BE2C (cell line): ENCODE measurements around the gene NTNG2.

Experiments used
- DNase-seq: peaks from one replicate; pipeline ENCODE4 v3.0.0-alpha.2; 2020
- H3K27me3 ChIP-seq: fragments of 250-450 bp; sonication (Bioruptor Pico); 2 replicates; pipeline ENCODE4 v1.5.1; 2020; ENCODE audit warnings: mild to moderate bottlenecking
- H3K36me3 ChIP-seq: fragments of 250-450 bp; sonication (Bioruptor Pico); 2 replicates; pipeline ENCODE4 v1.5.1; 2020; ENCODE audit warnings: mild to moderate bottlenecking
- H3K4me1 ChIP-seq: fragments of 250-450 bp; sonication (Bioruptor Pico); 2 replicates; pipeline ENCODE4 v1.5.1; 2020
- H3K4me3 ChIP-seq: 2 replicates; pipeline ENCODE4 v1.5.1; 2011; ENCODE audit warnings: low read depth, low read length
- H3K9me3 ChIP-seq: fragments of 250-450 bp; sonication (Bioruptor Pico); 2 replicates; pipeline ENCODE4 v1.5.1; 2020
- TF ChIP-seq, protein P1 (sequence below): IDR thresholded peaks from 2 replicates; pipeline ENCODE4 v1.5.1; 2012; ENCODE audit warnings: mild to moderate bottlenecking, low read depth, low read length

NTNG2 gene

DNA sequence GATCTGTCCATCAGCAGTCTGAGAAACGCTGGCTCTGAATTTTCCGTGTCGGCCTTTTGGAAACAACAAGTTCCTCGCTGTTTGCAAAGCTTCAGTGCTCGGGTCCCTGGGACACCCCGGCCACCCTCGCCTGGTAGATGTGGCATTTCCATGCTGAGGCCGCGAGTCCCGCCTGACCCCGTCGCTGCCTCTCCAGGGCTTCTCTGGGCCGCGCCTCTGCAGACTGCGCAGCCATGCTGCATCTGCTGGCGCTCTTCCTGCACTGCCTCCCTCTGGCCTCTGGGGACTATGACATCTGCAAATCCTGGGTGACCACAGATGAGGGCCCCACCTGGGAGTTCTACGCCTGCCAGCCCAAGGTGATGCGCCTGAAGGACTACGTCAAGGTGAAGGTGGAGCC is 4.7 kb downstream of the NTNG2 start:
- peaks cover 18% of the 10 kb centered on the region for H3K4me1 ChIP-seq
- no peak for DNase-seq
- TF ChIP-seq, protein P1, sequence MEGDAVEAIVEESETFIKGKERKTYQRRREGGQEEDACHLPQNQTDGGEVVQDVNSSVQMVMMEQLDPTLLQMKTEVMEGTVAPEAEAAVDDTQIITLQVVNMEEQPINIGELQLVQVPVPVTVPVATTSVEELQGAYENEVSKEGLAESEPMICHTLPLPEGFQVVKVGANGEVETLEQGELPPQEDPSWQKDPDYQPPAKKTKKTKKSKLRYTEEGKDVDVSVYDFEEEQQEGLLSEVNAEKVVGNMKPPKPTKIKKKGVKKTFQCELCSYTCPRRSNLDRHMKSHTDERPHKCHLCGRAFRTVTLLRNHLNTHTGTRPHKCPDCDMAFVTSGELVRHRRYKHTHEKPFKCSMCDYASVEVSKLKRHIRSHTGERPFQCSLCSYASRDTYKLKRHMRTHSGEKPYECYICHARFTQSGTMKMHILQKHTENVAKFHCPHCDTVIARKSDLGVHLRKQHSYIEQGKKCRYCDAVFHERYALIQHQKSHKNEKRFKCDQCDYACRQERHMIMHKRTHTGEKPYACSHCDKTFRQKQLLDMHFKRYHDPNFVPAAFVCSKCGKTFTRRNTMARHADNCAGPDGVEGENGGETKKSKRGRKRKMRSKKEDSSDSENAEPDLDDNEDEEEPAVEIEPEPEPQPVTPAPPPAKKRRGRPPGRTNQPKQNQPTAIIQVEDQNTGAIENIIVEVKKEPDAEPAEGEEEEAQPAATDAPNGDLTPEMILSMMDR = peak; percentile 41

GRCh38 chr9:132167192-132167591 is 5.3 kb downstream of the NTNG2 start:
- Histone ChIP-seq H3K36me3 (no peaks in the 10 kb centered on the region), H3K4me3 (no peak overlapping the region), H3K9me3 (no peaks in the 10 kb centered on the region), H3K4me1 (peaks cover 21% of the 10 kb centered on the region), H3K27me3 (peaks cover 45% of the 10 kb centered on the region)
- DNase-seq = no peak
- TF ChIP-seq, protein P1 = no peak

More for the DNA sequence above, 4.7 kb downstream of the NTNG2 start:
- no peaks in the 10 kb centered on the region for H3K9me3 ChIP-seq
- no peak overlapping the region for H3K4me3 ChIP-seq
- H3K27me3 ChIP-seq = peaks cover 51% of the 10 kb centered on the region
- H3K36me3 ChIP-seq = no peaks in the 10 kb centered on the region

- DNase-seq = peak; percentile 91
Observed at GRCh38 chr9:132168347-132168746, 6.5 kb downstream of the NTNG2 start.

DNA sequence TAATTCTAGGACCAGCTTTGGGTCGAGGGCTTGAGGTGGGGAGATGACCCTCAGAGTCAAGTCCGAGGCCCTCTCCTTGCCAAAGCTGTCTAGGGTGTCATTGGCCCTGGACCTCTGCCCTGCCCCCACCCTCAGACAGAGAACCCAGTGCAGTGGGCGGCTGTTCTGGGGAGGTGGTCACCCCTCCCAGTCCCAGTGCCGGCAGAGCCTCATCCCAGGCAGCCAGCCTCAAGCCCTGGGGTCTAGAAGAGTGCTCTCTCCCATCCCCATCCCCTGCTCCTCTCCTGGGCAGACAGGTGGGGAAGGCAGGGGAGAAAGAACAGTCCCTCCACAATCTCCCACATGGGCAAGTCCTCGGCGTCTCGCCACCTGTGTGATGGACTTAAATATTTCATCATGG is 7.0 kb downstream of the NTNG2 start:
- no peak for DNase-seq
- Histone ChIP-seq H3K36me3 (no peaks in the 10 kb centered on the region), H3K4me3 (peak overlapping the region; percentile 9; the same call in 1 of the 2 replicates), H3K9me3 (no peaks in the 10 kb centered on the region), H3K27me3 (peaks cover 29% of the 10 kb centered on the region), H3K4me1 (peaks cover 16% of the 10 kb centered on the region)
- TF ChIP-seq, protein P1 = no peak

More at GRCh38 chr9:132168347-132168746, 6.5 kb downstream of the NTNG2 start:
- H3K27me3 ChIP-seq = peaks cover 34% of the 10 kb centered on the region
- H3K4me3 ChIP-seq = peak overlapping the region; percentile 9; the same call in 1 of the 2 replicates
- H3K36me3 ChIP-seq = no peaks in the 10 kb centered on the region
- TF ChIP-seq, protein P1 = no peak
- H3K9me3 ChIP-seq = no peaks in the 10 kb centered on the region
- peaks cover 16% of the 10 kb centered on the region for H3K4me1 ChIP-seq

DNA sequence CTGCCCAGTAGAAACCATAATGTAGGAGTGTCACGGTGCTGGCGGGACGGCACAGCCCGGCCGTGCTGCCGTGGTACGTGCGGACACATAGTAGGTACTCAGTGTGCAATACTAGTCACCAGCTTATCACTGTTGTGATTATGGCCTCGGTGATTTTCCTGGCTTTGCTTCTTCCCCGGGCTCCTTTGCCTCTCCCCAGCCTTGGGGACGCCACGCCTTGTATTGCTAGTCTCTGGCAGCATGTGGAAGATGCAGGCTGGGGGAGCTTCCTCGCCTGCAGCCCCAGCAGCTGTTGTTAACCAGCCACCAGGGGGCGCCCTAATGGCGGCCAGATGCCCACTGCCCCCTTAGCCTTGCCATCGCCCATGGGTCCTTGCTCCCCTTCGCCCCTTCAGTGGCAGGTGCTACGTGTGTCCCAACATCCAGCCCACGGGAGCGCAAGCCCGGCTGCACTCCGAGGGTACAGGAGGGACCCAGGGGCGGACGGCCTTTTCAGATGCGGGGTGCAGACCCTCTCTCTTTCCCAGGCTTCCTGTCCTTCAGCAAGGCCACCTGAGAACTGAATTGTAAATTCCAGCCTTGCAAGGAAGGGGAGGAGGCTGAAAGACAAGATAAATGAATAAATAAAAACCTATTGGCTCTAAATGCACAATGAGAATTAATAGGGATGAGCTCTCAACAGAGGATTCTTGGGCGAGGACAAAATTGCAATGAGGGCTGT is 8.0 kb downstream of the NTNG2 start:
- H3K4me1 ChIP-seq = peaks cover 16% of the 10 kb centered on the region
- no peaks in the 10 kb centered on the region for H3K9me3 ChIP-seq
- no peaks in the 10 kb centered on the region for H3K36me3 ChIP-seq
- H3K4me3 ChIP-seq = no peak overlapping the region
- peak; percentile 85 for DNase-seq
- TF ChIP-seq, protein P1 = peak; percentile 88
- peaks cover 19% of the 10 kb centered on the region for H3K27me3 ChIP-seq

DNA sequence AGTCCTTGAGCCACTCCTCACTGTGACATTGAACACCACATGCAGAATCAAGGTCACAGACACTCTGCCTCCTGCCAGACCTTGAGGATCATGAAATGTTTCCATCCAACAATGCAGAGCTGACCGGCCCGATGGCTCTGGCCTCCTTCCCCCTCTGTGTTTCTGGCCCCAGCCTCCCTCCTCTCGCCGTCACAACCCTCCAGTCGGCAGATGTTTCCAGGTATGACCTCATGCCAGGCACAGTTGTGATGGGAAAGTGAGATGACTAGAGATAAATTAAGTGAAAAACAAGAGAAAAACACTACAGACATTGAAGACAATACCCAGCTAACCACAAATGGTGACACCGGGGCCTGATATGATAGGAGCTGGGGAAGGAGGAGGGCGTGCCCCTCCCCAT is 9.8 kb downstream of the NTNG2 start:
- TF ChIP-seq, protein P1 = no peak
- peaks cover 16% of the 10 kb centered on the region for H3K4me1 ChIP-seq
- H3K4me3 ChIP-seq = no peak overlapping the region
- H3K9me3 ChIP-seq = no peaks in the 10 kb centered on the region
- H3K27me3 ChIP-seq = peaks cover 4% of the 10 kb centered on the region; the same call in 1 of the 2 replicates
- no peaks in the 10 kb centered on the region for H3K36me3 ChIP-seq
- peak; percentile 61 for DNase-seq
